IPS DF 6.9 (cell line): Measurements from ENCODE around the gene C2CD2.
A peak's percentile ranks its signal among the peaks of the same experiment; 100 is the strongest.

Experiments
- DNase-seq: peaks from one replicate; pipeline ENCODE4 v3.0.0-alpha.2; 2013; ENCODE audit warnings: low read depth, low spot score
- H3K27ac ChIP-seq: one replicate; pipeline ENCODE4 v1.5.1; 2013; ENCODE audit warnings: low read length, control low read depth
- H3K27me3 ChIP-seq: 2 replicates; pipeline ENCODE4 v1.6.1; 2013; ENCODE audit warnings: mild to moderate bottlenecking, low read length; ENCODE audit not compliant: control insufficient read depth, insufficient read depth
- H3K36me3 ChIP-seq: 2 replicates; pipeline ENCODE4 v1.6.1; 2013; ENCODE audit warnings: low read length; ENCODE audit not compliant: control insufficient read depth, insufficient read depth
- H3K4me1 ChIP-seq: 2 replicates; pipeline ENCODE4 v1.6.1; 2013; ENCODE audit warnings: low read length; ENCODE audit not compliant: control insufficient read depth, insufficient read depth
- H3K4me3 ChIP-seq: 2 replicates; pipeline ENCODE4 v1.5.1; 2013; ENCODE audit warnings: mild to moderate bottlenecking, low read length
- H3K9me3 ChIP-seq: 2 replicates; pipeline ENCODE4 v1.6.1; 2013; ENCODE audit warnings: low read length, inconsistent platforms; ENCODE audit not compliant: control insufficient read depth, insufficient read depth
- WGBS: extraction: QIAGEN DNeasy Blood & Tissue Kit; methylation state at CpG from one replicate; pipeline ENCODE4 v1.1.7; 2013; ENCODE audit warnings: mixed read lengths, missing lambda C conversion rate; ENCODE audit not compliant: insufficient read length, insufficient coverage; 5-methylcytosine and 5-hydroxymethylcytosine counted together

Gene C2CD2

GRCh38 chr21:41890355-41890754, 63.5 kb downstream of the C2CD2 start:
- H3K9me3 ChIP-seq = no peaks in the 10 kb centered on the region
- H3K27ac ChIP-seq = no peak overlapping the region
- no peaks in the 10 kb centered on the region for H3K27me3 ChIP-seq
- H3K36me3 ChIP-seq = no peaks in the 10 kb centered on the region
- no peak for DNase-seq
- no peaks in the 10 kb centered on the region for H3K4me1 ChIP-seq
- H3K4me3 ChIP-seq = no peak overlapping the region
- no CpG with 5 or more reads among the region's 6 CpGs for WGBS

GRCh38 chr21:41888749-41889376, 65.0 kb downstream of the C2CD2 start:
- H3K27me3 ChIP-seq = no peaks in the 10 kb centered on the region
- DNase-seq = no peak
- H3K4me3 ChIP-seq = no peak overlapping the region
- H3K9me3 ChIP-seq = no peaks in the 10 kb centered on the region
- H3K27ac ChIP-seq = no peak overlapping the region
- H3K36me3 ChIP-seq = no peaks in the 10 kb centered on the region
- no peaks in the 10 kb centered on the region; the same call in 1 of the 2 replicates for H3K4me1 ChIP-seq
- WGBS = no CpG with 5 or more reads among the region's 13 CpGs

GRCh38 chr21:41887667-41888066, 66.2 kb downstream of the C2CD2 start:
- Histone ChIP-seq H3K27me3 (no peaks in the 10 kb centered on the region), H3K36me3 (no peaks in the 10 kb centered on the region), H3K9me3 (no peaks in the 10 kb centered on the region), H3K27ac (no peak overlapping the region), H3K4me3 (no peak overlapping the region), H3K4me1 (no peaks in the 10 kb centered on the region; the same call in 1 of the 2 replicates)
- no CpG with 5 or more reads among the region's 5 CpGs for WGBS
- no peak for DNase-seq

- Histone ChIP-seq H3K4me1 (no peaks in the 10 kb centered on the region; the same call in 1 of the 2 replicates), H3K4me3 (no peak overlapping the region), H3K9me3 (no peaks in the 10 kb centered on the region), H3K27me3 (no peaks in the 10 kb centered on the region), H3K27ac (no peak overlapping the region), H3K36me3 (no peaks in the 10 kb centered on the region)
- DNase-seq = no peak
- no CpG with 5 or more reads among the region's 7 CpGs for WGBS
These were observed 67.5 kb downstream of the C2CD2 start for GRCh38 chr21:41886328-41886727.

GRCh38 chr21:41885341-41886024, 68.3 kb downstream of the C2CD2 start:
- Histone ChIP-seq H3K4me3 (no peak overlapping the region), H3K27me3 (no peaks in the 10 kb centered on the region), H3K9me3 (no peaks in the 10 kb centered on the region), H3K27ac (no peak overlapping the region), H3K4me1 (no peaks in the 10 kb centered on the region; the same call in 1 of the 2 replicates), H3K36me3 (no peaks in the 10 kb centered on the region)
- DNase-seq = no peak
- WGBS = no CpG with 5 or more reads among the region's 22 CpGs

- WGBS = no CpG with 5 or more reads among the region's 19 CpGs
- DNase-seq = no peak
- Histone ChIP-seq H3K4me1 (no peaks in the 10 kb centered on the region; the same call in 1 of the 2 replicates), H3K4me3 (no peak overlapping the region), H3K27ac (no peak overlapping the region), H3K36me3 (no peaks in the 10 kb centered on the region), H3K27me3 (no peaks in the 10 kb centered on the region), H3K9me3 (no peaks in the 10 kb centered on the region)
These were observed 69.3 kb downstream of the C2CD2 start for GRCh38 chr21:41884501-41885030.

GRCh38 chr21:41883582-41883981, 70.2 kb downstream of the C2CD2 start:
- H3K36me3 ChIP-seq = no peaks in the 10 kb centered on the region
- no peak overlapping the region for H3K27ac ChIP-seq
- H3K4me1 ChIP-seq = no peaks in the 10 kb centered on the region; the same call in 1 of the 2 replicates
- no peaks in the 10 kb centered on the region for H3K27me3 ChIP-seq
- H3K4me3 ChIP-seq = no peak overlapping the region
- DNase-seq = no peak
- no peaks in the 10 kb centered on the region for H3K9me3 ChIP-seq
- WGBS = no CpG with 5 or more reads among the region's 5 CpGs

- Histone ChIP-seq H3K9me3 (no peaks in the 10 kb centered on the region), H3K4me1 (no peaks in the 10 kb centered on the region; the same call in 1 of the 2 replicates), H3K36me3 (no peaks in the 10 kb centered on the region), H3K27ac (no peak overlapping the region), H3K4me3 (no peak overlapping the region), H3K27me3 (no peaks in the 10 kb centered on the region)
- DNase-seq = no peak
- WGBS = no CpG with 5 or more reads among the region's 6 CpGs
These were observed 72.8 kb downstream of the C2CD2 start for GRCh38 chr21:41881051-41881450.

- DNase-seq = no peak
- Histone ChIP-seq H3K36me3 (no peaks in the 10 kb centered on the region), H3K4me1 (no peaks in the 10 kb centered on the region; the same call in 1 of the 2 replicates), H3K9me3 (no peaks in the 10 kb centered on the region), H3K27ac (no peak overlapping the region), H3K4me3 (no peak overlapping the region), H3K27me3 (no peaks in the 10 kb centered on the region)
- WGBS = no CpG with 5 or more reads among the region's 9 CpGs
These were observed 73.7 kb downstream of the C2CD2 start for GRCh38 chr21:41880153-41880552.

- H3K27ac ChIP-seq = no peak within 1 kb of the TSS
- WGBS = no CpG with 5 or more reads among the region's 89 CpGs
These were observed 74.4 kb downstream of the C2CD2 start, which contains the start of gene PRDM15 for GRCh38 chr21:41879190-41879998. Gene PRDM15 (minus strand): TSS chr21:41879344. CDS start chr21:41860363, 18,981 bp downstream.

More at GRCh38 chr21:41879190-41879998, 74.4 kb downstream of the C2CD2 start, which contains the start of gene PRDM15:
- no peaks in the 10 kb centered on the region; the same call in 1 of the 2 replicates for H3K4me1 ChIP-seq
- no peaks in the 10 kb centered on the region for H3K36me3 ChIP-seq
- no peak for DNase-seq
- H3K4me3 ChIP-seq = peak within 1 kb of the TSS; percentile 81
- no peaks in the 10 kb centered on the region for H3K9me3 ChIP-seq
- no peaks in the 10 kb centered on the region for H3K27me3 ChIP-seq
